Sigmoid colon (tissue), 4 donors: Measurements from ENCODE around the gene CFAP47.
"Not testable (repeated sequence)": the region's sequence is repeated elsewhere in the genome, so short reads cannot be mapped to it uniquely, and the experiment has no call there.

Experiments used
- EP300 ChIP-seq, 4 donors: sonication (generic); formaldehyde crosslinking; IDR thresholded peaks; one replicate each; pipeline ENCODE4 v1.6.1; 2017; ENCODE audit warnings: antibody characterized with exemption in 4 of 4
- POLR2A ChIP-seq, 2 donors: fragments of 450-650 bp; IDR thresholded peaks; one replicate each; pipeline ENCODE4 v1.6.1; 2016; ENCODE audit warnings: antibody characterized with exemption in 2 of 2, mild to moderate bottlenecking in 2 of 2, moderate library complexity in 2 of 2
- POLR2AphosphoS5 ChIP-seq, 4 donors: sonication (generic); formaldehyde crosslinking; IDR thresholded peaks; one replicate each; pipeline ENCODE4 v1.6.1; 2017; ENCODE audit warnings: antibody characterized with exemption in 4 of 4
- TF ChIP-seq, protein P1 (sequence below), 4 experiments: fragments of 450-650 bp in 3 of 4; fragments of 200-600 bp in 1 of 4; IDR thresholded peaks; one replicate each; pipeline ENCODE4 v1.5.1; 2016 to 2019; ENCODE audit warnings: antibody characterized with exemption in 4 of 4, mild to moderate bottlenecking in 3 of 4, moderate library complexity in 2 of 4

DNA sequence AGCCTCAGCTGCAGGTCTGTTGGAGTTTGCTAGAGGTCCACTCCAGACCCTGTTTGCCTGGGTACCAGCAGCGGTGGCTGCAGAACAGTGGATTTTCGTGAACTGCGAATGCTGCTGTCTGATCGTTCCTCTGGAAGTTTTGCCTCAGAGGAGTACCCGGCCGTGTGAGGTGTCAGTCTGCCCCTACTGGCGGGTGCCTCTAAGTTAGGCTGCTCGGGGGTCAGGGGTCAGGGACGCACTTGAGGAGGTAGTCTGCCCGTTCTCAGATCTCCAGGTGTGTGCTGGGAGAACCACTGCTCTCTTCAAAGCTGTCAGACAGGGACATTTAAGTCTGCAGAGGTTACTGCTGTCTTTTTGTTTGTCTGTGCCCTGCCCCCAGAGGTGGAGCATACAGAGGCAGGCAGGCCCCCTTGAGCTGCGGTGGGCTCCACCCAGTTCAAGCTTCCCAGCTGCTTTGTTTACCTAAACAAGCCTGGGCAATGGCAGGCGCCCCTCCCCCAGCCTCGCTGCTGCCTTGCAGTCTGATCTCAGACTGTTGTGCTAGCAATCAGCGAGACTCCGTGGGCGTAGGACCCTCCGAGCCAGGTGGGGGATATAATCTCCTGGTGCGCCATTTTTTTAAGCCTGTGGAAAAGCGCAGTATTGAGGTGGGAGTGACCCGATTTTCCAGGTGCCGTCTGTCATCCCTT, 315.4 kb downstream of the CFAP47 start:
- TF ChIP-seq, protein P1, sequence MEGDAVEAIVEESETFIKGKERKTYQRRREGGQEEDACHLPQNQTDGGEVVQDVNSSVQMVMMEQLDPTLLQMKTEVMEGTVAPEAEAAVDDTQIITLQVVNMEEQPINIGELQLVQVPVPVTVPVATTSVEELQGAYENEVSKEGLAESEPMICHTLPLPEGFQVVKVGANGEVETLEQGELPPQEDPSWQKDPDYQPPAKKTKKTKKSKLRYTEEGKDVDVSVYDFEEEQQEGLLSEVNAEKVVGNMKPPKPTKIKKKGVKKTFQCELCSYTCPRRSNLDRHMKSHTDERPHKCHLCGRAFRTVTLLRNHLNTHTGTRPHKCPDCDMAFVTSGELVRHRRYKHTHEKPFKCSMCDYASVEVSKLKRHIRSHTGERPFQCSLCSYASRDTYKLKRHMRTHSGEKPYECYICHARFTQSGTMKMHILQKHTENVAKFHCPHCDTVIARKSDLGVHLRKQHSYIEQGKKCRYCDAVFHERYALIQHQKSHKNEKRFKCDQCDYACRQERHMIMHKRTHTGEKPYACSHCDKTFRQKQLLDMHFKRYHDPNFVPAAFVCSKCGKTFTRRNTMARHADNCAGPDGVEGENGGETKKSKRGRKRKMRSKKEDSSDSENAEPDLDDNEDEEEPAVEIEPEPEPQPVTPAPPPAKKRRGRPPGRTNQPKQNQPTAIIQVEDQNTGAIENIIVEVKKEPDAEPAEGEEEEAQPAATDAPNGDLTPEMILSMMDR (IDR thresholded peaks at IDR 0.05) = not testable (repeated sequence)
- not testable (repeated sequence) for TF ChIP-seq POLR2A, EP300, POLR2AphosphoS5 (IDR thresholded peaks at IDR 0.05)
